IPS-NIHi11 (cell line): ENCODE results near the gene CASKIN1.

Source experiments
- DNase-seq: peaks from one replicate; pipeline ENCODE4 v3.0.0; 2012; ENCODE audit warnings: mixed read lengths, low spot score

CASKIN1 gene

GRCh38 chr16:2233872-2234812 lies 37.7 kb upstream of the CASKIN1 start:
- no peak for DNase-seq

- no peak for DNase-seq
These were observed 36.8 kb upstream of the CASKIN1 start for GRCh38 chr16:2233046-2233775.

GRCh38 chr16:2232094-2232990 lies 35.9 kb upstream of the CASKIN1 start:
- no peak for DNase-seq

- no peak for DNase-seq
These were observed 34.9 kb upstream of the CASKIN1 start for GRCh38 chr16:2231016-2231931.

GRCh38 chr16:2230376-2230775 lies 34.0 kb upstream of the CASKIN1 start:
- DNase-seq, result peak; percentile 42

GRCh38 chr16:2229632-2230250 lies 33.3 kb upstream of the CASKIN1 start:
- DNase-seq, result no peak

GRCh38 chr16:2229091-2229490 lies 32.7 kb upstream of the CASKIN1 start:
- no peak for DNase-seq

- no peak for DNase-seq
These were observed 31.9 kb upstream of the CASKIN1 start for GRCh38 chr16:2228161-2228824.

GRCh38 chr16:2226918-2227317 lies 30.5 kb upstream of the CASKIN1 start:
- DNase-seq, result no peak

- no peak for DNase-seq
These were observed 29.9 kb upstream of the CASKIN1 start for GRCh38 chr16:2226245-2226793.

- DNase-seq, result peak; percentile 72
These were observed 27.6 kb upstream of the CASKIN1 start for GRCh38 chr16:2223942-2224486.

- peak; percentile 99 for DNase-seq
These were observed 27.0 kb upstream of the CASKIN1 start, which contains the start of gene E4F1 for GRCh38 chr16:2223221-2223941. E4F1 (plus strand) TSS chr16:2223591; CDS start chr16:2223614, 23 bp downstream.

- DNase-seq, result no peak
These were observed 19.9 kb upstream of the CASKIN1 start for GRCh38 chr16:2216330-2216729.

- DNase-seq, result no peak
These were observed 18.2 kb upstream of the CASKIN1 start, which contains the start of gene PGP for GRCh38 chr16:2214719-2214968. PGP (minus strand) TSS chr16:2214840; CDS start chr16:2214777, 63 bp downstream.

- no peak for DNase-seq
These were observed 17.7 kb upstream of the CASKIN1 start for GRCh38 chr16:2213817-2214718.

GRCh38 chr16:2212362-2213324 lies 16.2 kb upstream of the CASKIN1 start:
- DNase-seq, result no peak
